ELF-1 (cell line): ENCODE measurements around the gene FAM50A.

Experiments used
- DNase-seq: peaks from one replicate; pipeline ENCODE4 v3.0.0-alpha.2; 2016; ENCODE audit warnings: low read depth, low spot score

The FAM50A gene

GRCh38 chrX:154465601-154466000 lies 21.7 kb downstream of the FAM50A start:
- DNase-seq, result no peak

GRCh38 chrX:154466036-154466435 lies 22.1 kb downstream of the FAM50A start:
- no peak for DNase-seq

- DNase-seq, result no peak
Observed at GRCh38 chrX:154466907-154467306, 23.0 kb downstream of the FAM50A start.

- DNase-seq, result peak; percentile 54
Observed at GRCh38 chrX:154467556-154467955, 23.6 kb downstream of the FAM50A start.

DNA sequence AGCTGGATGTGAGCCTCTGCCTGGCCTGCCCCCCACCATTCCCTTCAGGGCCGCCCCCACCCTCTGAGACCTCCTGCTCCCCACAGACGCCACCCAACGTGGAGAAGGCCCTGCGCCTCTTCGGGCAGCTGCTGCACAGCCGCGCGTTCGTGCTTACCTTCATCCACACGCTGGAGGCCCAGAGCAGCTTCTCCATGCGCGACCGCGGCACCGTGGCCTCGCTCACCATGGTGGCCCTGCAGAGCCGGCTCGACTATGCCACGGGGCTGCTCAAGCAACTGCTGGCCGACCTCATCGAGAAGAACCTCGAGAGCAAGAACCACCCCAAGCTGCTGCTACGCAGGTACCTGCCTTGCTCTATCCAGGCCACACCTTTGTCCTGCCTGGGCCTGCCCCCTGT lies 24.3 kb downstream of the FAM50A start:
- DNase-seq, result no peak

GRCh38 chrX:154469114-154469513 lies 25.2 kb downstream of the FAM50A start:
- DNase-seq, result no peak

GRCh38 chrX:154469880-154470279 lies 25.9 kb downstream of the FAM50A start:
- no peak for DNase-seq

- DNase-seq, result no peak
Observed at GRCh38 chrX:154470434-154470833, 26.5 kb downstream of the FAM50A start.

- DNase-seq, result no peak
Observed at GRCh38 chrX:154470914-154471568, 27.1 kb downstream of the FAM50A start.

DNA sequence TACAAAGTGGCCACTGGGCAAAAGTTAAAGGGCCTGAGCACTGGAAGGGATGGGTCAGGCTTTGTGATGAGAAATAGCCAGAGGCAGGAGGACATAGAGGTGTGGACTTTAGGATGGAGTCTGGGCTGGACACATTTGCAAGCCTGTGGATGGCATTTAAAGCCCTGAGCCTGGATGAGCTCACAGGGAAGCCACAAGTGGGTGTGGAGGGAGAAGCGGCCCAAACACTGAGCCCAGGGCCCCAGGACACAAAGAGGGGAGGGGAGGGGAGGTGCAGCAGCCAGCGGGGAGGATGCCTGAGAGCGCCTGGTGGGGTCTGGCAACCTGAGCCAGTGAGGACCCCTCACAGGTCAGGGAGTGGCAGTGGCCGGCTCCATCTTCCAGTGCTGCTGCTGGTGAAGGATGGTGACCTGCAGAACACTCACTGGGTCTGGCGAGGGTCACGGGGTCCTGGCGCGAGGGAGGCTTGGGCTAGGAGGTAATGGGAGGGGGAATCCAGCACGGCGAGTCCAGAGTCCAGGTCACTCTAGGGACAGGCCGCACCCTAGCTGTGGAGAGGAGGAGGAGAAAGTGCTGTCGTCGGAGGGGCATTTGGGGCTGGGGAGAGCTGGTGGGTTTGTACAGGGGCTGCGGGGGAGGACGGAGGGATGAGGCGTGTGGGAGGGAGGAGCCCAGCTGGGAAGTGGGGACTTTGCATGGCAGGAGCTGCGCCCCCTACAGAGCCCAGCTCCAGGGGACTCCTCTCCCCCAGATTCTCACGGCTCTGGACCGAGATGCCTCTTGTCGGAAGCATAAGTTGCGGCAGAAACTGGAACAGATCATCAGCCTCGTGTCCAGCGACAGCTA lies 28.1 kb downstream of the FAM50A start:
- no peak for DNase-seq

DNA sequence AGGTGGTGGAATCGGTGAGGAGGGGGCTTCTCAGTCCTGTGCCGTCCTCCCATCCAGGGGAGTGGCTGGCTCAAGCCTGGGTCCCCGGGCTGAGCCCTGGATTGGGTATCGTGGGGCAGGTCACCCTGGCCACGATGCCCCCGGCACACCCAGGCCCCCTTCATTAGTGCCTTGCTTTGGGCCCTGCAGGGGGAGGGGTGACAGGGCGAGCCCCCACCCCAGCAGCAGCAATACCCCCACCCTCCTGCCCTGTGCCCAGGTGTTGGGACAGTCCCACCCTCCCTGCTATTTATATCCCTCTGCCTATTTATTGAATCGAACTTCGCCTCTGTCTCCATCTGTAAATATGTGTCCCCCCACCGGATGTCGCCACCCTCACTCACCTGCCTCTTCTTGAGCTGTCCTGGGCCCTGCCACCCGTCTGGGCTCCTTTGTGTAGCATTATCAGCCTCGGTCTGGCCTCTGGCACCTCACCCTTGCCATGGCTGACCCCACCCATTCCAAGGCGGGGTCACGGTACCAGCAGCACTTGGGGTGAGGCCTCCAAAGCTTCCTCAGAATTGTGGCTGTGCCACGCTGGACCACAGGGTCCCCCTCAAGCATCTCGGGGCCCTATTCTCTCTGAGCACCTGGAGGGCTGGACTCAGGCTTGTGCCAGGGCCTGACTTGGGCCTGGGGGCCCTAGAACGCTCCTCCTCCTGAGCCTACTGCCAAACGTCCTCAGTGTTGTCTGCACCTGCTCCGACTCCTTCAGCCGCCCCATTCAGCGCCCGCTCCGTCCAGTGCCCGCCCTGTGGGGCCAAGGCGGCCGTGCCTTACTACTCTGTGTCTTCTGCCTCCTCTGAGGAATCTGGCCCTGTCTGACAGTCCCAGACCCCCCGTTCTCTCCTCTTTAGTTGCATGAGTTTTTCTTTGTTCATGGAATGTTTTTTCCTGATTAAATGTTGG lies 29.0 kb downstream of the FAM50A start:
- no peak for DNase-seq

GRCh38 chrX:154473683-154474082 lies 29.7 kb downstream of the FAM50A start:
- no peak for DNase-seq

DNA sequence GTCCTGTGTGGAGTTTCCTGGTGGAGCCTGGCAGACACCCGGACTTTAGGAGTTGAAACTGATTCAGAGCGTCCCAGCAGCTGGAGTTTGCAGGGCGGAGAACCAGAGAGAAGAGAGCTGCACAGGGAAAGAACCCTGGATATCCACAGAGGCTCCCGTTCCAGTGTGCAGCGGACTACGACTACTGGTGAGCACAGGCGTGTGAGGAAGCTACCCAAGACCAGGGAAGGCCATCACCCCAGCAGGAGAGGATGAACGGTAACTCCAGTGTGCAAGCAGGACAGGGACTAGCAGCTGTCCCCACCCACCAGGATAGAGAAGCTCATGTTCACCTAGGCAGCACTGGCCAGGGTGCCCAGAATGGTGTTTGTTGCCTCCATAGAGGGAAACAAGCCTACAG lies 32.9 kb downstream of the FAM50A start:
- no peak for DNase-seq

DNA sequence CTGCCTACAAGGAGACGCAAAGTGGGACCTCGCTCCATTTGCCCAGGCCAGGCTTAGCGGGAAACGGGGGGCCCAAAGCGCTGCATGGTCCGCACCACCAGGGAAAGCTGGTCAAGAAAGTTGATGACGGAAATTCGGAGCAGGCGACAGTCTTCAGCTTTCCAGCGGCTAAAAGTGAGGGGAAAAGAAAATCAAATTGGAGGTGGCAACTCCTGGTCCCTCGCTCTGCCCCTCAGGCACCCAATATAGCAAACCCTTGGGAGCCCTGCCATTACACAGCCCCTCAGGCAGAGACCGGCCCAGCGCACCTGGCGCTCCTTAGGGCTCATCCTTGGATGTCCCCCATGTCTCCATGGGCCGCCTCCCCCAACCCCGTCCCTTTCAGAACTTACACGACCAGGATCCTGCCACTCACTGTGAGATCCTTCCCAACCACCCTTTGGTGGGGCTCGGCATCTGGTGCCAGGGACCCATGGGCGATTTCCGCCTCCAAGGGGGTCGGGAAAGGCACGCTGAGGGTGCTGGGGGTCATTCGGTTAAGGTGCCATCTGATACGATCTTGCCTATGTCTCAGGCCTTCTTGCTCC lies 34.0 kb downstream of the FAM50A start:
- no peak for DNase-seq

GRCh38 chrX:154478728-154479622 lies 35.0 kb downstream of the FAM50A start, which contains the start of gene LAGE3:
Gene LAGE3, minus strand, starts transcription at chrX:154479281. Its CDS starts 366 bp downstream, at chrX:154478915.
- DNase-seq, result peak; percentile 96

DNA sequence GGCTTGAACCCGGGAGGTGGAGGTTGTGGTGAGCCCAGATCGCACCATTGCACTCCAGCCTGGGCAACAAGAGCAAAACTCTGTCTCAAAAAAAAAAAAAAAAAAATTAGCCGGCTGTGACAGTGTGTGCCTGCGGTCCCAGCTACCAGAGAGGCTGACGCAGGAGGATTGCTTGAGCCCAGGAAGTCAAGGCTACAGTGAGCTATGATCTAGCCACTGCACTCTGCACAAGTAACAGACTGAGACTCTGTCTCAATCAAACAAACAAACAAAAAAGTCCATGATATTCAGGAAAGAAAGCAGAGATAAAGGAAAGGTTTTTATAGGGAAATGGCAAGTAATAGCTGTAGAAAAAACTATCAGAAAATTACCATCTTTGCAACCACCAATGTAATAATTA lies 37.3 kb downstream of the FAM50A start:
- no peak for DNase-seq

- no peak for DNase-seq
Observed at GRCh38 chrX:154481911-154482601, 38.1 kb downstream of the FAM50A start.

GRCh38 chrX:154482786-154483185 lies 38.8 kb downstream of the FAM50A start:
- no peak for DNase-seq

- DNase-seq, result no peak
Observed at GRCh38 chrX:154483325-154483724, 39.4 kb downstream of the FAM50A start.
